Measurements from ENCODE around the gene MTRF1.

The MTRF1 gene

DNA sequence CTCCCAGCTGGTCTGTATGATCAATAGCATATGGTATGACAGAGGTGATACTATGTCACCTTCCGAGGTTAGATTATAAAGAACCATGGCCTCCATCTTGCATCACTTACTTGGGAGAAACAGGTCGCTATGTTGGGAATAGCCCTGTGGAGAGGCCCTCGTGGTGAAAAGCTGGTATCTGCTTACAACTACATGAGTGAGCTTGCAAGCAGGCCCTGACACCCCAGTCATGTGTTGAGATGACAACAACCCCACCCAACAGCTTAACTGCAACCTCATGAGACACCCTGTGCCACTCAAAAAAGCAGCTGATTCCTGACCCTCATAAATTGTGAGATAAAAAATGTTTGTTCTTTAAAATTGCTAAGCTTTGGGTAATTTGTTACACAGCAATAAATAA lies 18.8 kb downstream of the MTRF1 start:
- TF ChIP-seq TAF1 (IDR thresholded peaks at IDR 0.05; ENCODE audit: low read depth) (no peak), USF1 (IDR thresholded peaks at IDR 0.05) (no peak), TCF12 (IDR thresholded peaks at IDR 0.05; ENCODE audit: low read depth) (no peak), REST (IDR thresholded peaks at IDR 0.05; ENCODE audit: low read depth) (no peak), NFIC (IDR thresholded peaks at IDR 0.05) (no peak), CREB1 (IDR thresholded peaks at IDR 0.05; ENCODE audit: low read depth) (no peak), FOXM1 (IDR thresholded peaks at IDR 0.05; ENCODE audit: borderline replicate concordance, low read depth) (no peak), CEBPB (IDR thresholded peaks at IDR 0.05) (no peak), RAD21 (IDR thresholded peaks at IDR 0.05; ENCODE audit: low read depth) (no peak), ZBTB7A (IDR thresholded peaks at IDR 0.05; ENCODE audit: low read depth) (no peak)

DNA sequence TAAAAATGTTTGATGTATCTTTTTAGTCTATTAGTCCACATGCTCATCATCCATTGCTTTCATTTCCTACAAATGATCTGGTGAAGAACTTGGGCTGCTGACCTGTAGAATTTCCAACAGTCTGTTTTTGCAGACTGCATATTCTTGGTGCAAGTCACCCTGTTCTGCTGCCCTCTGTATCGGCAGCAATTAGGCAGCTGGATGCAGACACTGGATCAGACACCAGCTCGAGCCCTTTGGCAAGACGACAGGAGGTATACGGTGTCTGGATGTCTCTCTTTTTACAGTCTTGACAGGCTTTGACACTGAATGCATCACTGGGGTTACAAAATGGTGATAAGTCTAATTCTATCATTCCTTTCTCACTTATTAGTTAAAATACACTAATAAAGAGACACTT lies 21.8 kb downstream of the MTRF1 start:
- TF ChIP-seq USF1 (IDR thresholded peaks at IDR 0.05), result no peak
- TF ChIP-seq TEAD4 (IDR thresholded peaks at IDR 0.05), result no peak
- no peak for TF ChIP-seq CEBPB (IDR thresholded peaks at IDR 0.05)
- TF ChIP-seq NFIC (IDR thresholded peaks at IDR 0.05), result no peak
- no peak for TF ChIP-seq RAD21 (IDR thresholded peaks at IDR 0.05; ENCODE audit: low read depth)
- TF ChIP-seq EP300 (IDR thresholded peaks at IDR 0.05; ENCODE audit: borderline replicate concordance), result no peak
- TF ChIP-seq CREB1 (IDR thresholded peaks at IDR 0.05; ENCODE audit: low read depth), result no peak
- TF ChIP-seq TAF1 (IDR thresholded peaks at IDR 0.05; ENCODE audit: low read depth), result no peak
- no peak for TF ChIP-seq YY1 (IDR thresholded peaks at IDR 0.05; ENCODE audit: low read depth)
- no peak for TF ChIP-seq ZBTB7A (IDR thresholded peaks at IDR 0.05; ENCODE audit: low read depth)
- no peak for TF ChIP-seq FOXM1 (IDR thresholded peaks at IDR 0.05; ENCODE audit: borderline replicate concordance, low read depth)

GRCh38 chr13:41236369-41236768 lies 27.0 kb downstream of the MTRF1 start:
- no peak for TF ChIP-seq TCF12 (IDR thresholded peaks at IDR 0.05; ENCODE audit: low read depth)
- TF ChIP-seq TEAD4 (IDR thresholded peaks at IDR 0.05), result no peak
- no peak for TF ChIP-seq REST (IDR thresholded peaks at IDR 0.05; ENCODE audit: low read depth)
- TF ChIP-seq, protein P1, sequence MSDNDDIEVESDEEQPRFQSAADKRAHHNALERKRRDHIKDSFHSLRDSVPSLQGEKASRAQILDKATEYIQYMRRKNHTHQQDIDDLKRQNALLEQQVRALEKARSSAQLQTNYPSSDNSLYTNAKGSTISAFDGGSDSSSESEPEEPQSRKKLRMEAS (IDR thresholded peaks at IDR 0.05), result no peak
- no peak for TF ChIP-seq NFIC (IDR thresholded peaks at IDR 0.05)
- no peak for TF ChIP-seq RAD21 (IDR thresholded peaks at IDR 0.05; ENCODE audit: low read depth)
- no peak for TF ChIP-seq USF1 (IDR thresholded peaks at IDR 0.05)
- no peak for TF ChIP-seq TAF1 (IDR thresholded peaks at IDR 0.05; ENCODE audit: low read depth)
- no peak for TF ChIP-seq FOXM1 (IDR thresholded peaks at IDR 0.05; ENCODE audit: borderline replicate concordance, low read depth)
- TF ChIP-seq CEBPB (IDR thresholded peaks at IDR 0.05), result no peak
- no peak for TF ChIP-seq YY1 (IDR thresholded peaks at IDR 0.05; ENCODE audit: low read depth)
- TF ChIP-seq CREB1 (IDR thresholded peaks at IDR 0.05; ENCODE audit: low read depth), result no peak
- TF ChIP-seq ZBTB7A (IDR thresholded peaks at IDR 0.05; ENCODE audit: low read depth), result no peak
- TF ChIP-seq EP300 (IDR thresholded peaks at IDR 0.05; ENCODE audit: borderline replicate concordance), result no peak
- TF ChIP-seq EGR1 (IDR thresholded peaks at IDR 0.05), result no peak

DNA sequence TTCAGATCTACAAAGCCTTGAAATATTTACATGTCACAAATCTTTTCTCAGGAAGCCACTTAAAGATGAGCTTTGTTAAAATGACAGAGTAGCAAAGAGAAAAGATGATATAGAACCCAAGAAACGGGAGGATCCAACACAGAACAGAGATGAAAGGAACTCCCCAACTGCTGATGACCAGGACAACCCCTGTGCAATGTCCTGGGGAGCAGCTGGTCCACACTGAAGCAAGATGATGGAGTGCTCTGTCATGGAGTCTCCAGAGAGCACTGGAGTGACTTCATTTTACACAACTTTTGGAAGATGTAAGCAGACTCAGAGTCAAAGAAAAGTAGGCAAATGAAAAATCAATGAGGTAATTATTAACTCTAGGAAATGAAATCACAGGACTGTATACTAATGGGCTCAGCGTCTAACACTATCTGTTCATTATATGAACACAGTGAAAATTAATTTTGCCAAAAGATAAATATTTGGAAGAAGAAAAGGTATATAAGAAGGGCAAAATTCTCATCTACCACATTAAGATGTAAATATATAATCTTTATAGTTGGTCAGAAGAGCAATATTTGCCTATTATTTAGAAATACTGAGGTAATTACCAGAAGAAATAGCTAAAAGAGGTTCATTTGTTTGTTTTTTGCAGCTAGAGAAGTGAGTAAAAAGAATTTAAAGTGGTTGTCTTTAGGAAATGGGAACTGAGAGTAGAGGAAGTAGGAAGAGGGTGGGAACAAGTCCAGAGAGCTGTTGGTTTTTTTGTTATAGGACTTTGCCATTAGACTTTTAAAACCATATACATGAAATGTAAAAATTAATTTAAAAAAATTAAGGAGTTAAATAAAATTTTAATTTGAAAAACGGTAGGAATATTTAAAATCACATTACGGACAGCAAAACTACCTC lies 30.5 kb downstream of the MTRF1 start:
- TF ChIP-seq, protein P1 (IDR thresholded peaks at IDR 0.05), result no peak
- TF ChIP-seq EGR1 (IDR thresholded peaks at IDR 0.05) (no peak), ZBTB7A (IDR thresholded peaks at IDR 0.05; ENCODE audit: low read depth) (no peak), CREB1 (IDR thresholded peaks at IDR 0.05; ENCODE audit: low read depth) (no peak), TCF12 (IDR thresholded peaks at IDR 0.05; ENCODE audit: low read depth) (no peak), CEBPB (IDR thresholded peaks at IDR 0.05) (no peak), NFIC (IDR thresholded peaks at IDR 0.05) (no peak), TAF1 (IDR thresholded peaks at IDR 0.05; ENCODE audit: low read depth) (no peak), FOXM1 (IDR thresholded peaks at IDR 0.05; ENCODE audit: borderline replicate concordance, low read depth) (no peak), EP300 (IDR thresholded peaks at IDR 0.05; ENCODE audit: borderline replicate concordance) (no peak), RAD21 (IDR thresholded peaks at IDR 0.05; ENCODE audit: low read depth) (no peak)

DNA sequence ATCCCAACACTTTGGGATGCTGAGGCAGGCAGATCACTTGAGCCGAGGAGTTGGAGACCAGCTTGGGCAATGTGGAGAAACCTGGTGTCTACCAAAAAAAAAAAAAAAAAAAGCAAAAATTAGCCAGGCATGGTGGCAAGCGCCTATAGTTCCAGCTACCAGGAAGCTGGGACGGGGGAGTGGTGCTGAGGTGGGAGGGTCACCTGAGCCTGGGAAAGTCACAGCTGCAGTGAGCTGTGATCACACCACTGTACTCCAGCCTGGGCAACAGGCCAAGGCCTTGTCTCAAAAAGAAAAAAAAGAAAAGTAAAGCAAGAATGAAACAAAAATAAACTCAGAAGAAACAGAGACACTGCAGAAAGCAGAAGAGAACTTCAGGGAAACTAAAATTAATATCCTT lies 31.6 kb downstream of the MTRF1 start:
- no peak for TF ChIP-seq EP300 (IDR thresholded peaks at IDR 0.05; ENCODE audit: borderline replicate concordance)
- TF ChIP-seq USF1 (IDR thresholded peaks at IDR 0.05), result peak; percentile 64; the same call in 1 of the 2 replicates
- TF ChIP-seq CEBPB (IDR thresholded peaks at IDR 0.05), result no peak
- no peak for TF ChIP-seq ZBTB7A (IDR thresholded peaks at IDR 0.05; ENCODE audit: low read depth)
- TF ChIP-seq NFIC (IDR thresholded peaks at IDR 0.05), result peak; percentile 87
- no peak for TF ChIP-seq TAF1 (IDR thresholded peaks at IDR 0.05; ENCODE audit: low read depth)
- no peak for TF ChIP-seq CREB1 (IDR thresholded peaks at IDR 0.05; ENCODE audit: low read depth)
- no peak for TF ChIP-seq RAD21 (IDR thresholded peaks at IDR 0.05; ENCODE audit: low read depth)
- peak; percentile 57; the same call in 1 of the 2 replicates for TF ChIP-seq TCF12 (IDR thresholded peaks at IDR 0.05; ENCODE audit: low read depth)
